ENCODE measurements around the gene PSMG2.
"Not testable (repeated sequence)": the region's sequence is repeated elsewhere in the genome, so short reads cannot be mapped to it uniquely, and the experiment has no call there.

Gene PSMG2

GRCh38 chr18:12726331-12726730, 23.5 kb downstream of the PSMG2 start:
- DNase-seq = no peak

- no peak for DNase-seq
Measured at GRCh38 chr18:12726774-12727550, 24.1 kb downstream of the PSMG2 start.

GRCh38 chr18:12737243-12737902, 34.5 kb downstream of the PSMG2 start:
- DNase-seq = no peak

- no peak for DNase-seq
Measured at GRCh38 chr18:12741351-12741750, 38.5 kb downstream of the PSMG2 start.

GRCh38 chr18:12742453-12742852, 39.6 kb downstream of the PSMG2 start:
- no peak for DNase-seq

- DNase-seq = no peak
Measured at GRCh38 chr18:12744103-12744502, 41.3 kb downstream of the PSMG2 start.

GRCh38 chr18:12745095-12745795, 42.4 kb downstream of the PSMG2 start:
- peak; percentile 31 for DNase-seq

- DNase-seq = no peak
Measured at GRCh38 chr18:12747530-12748315, 44.9 kb downstream of the PSMG2 start.

- DNase-seq = no peak
Measured at GRCh38 chr18:12748671-12749070, 45.8 kb downstream of the PSMG2 start.

- no peak for DNase-seq
Measured at GRCh38 chr18:12749121-12749520, 46.3 kb downstream of the PSMG2 start.

- no peak for DNase-seq
Measured at GRCh38 chr18:12750076-12750714, 47.4 kb downstream of the PSMG2 start.

- DNase-seq = no peak
Measured at GRCh38 chr18:12750715-12751502, 48.1 kb downstream of the PSMG2 start.

- DNase-seq = no peak
Measured at GRCh38 chr18:12751503-12751884, 48.7 kb downstream of the PSMG2 start.

GRCh38 chr18:12751891-12752290, 49.0 kb downstream of the PSMG2 start:
- DNase-seq = no peak

GRCh38 chr18:12754511-12754910, 51.7 kb downstream of the PSMG2 start:
- DNase-seq = no peak

- DNase-seq = not testable (repeated sequence)
Measured at GRCh38 chr18:12755606-12756005, 52.8 kb downstream of the PSMG2 start.

- DNase-seq = not testable (repeated sequence)
Measured at GRCh38 chr18:12756619-12757239, 53.9 kb downstream of the PSMG2 start.

GRCh38 chr18:12758566-12758965, 55.7 kb downstream of the PSMG2 start:
- DNase-seq = not testable (repeated sequence)

- no peak for DNase-seq
Measured at GRCh38 chr18:12765126-12765525, 62.3 kb downstream of the PSMG2 start.

- DNase-seq = no peak
Measured at GRCh38 chr18:12765586-12765985, 62.7 kb downstream of the PSMG2 start.

- no peak for DNase-seq
Measured at GRCh38 chr18:12766986-12767433, 64.2 kb downstream of the PSMG2 start.

All from NCI-H1436 treated with DMSO at 0.1 percent for 48 hours (cell line).